GM20000 (cell line): ENCODE results near the gene SCGB2A2.

Experiments used
- DNase-seq: peaks from one replicate; pipeline ENCODE4 v3.0.0; 2012; ENCODE audit warnings: low spot score
- TF ChIP-seq, protein P1 (sequence below): IDR thresholded peaks from 2 replicates; pipeline ENCODE4 v1.5.1; 2012; ENCODE audit warnings: mild to moderate bottlenecking, control low read depth; ENCODE audit errors: extremely low read depth, missing control alignments

Gene SCGB2A2

DNA sequence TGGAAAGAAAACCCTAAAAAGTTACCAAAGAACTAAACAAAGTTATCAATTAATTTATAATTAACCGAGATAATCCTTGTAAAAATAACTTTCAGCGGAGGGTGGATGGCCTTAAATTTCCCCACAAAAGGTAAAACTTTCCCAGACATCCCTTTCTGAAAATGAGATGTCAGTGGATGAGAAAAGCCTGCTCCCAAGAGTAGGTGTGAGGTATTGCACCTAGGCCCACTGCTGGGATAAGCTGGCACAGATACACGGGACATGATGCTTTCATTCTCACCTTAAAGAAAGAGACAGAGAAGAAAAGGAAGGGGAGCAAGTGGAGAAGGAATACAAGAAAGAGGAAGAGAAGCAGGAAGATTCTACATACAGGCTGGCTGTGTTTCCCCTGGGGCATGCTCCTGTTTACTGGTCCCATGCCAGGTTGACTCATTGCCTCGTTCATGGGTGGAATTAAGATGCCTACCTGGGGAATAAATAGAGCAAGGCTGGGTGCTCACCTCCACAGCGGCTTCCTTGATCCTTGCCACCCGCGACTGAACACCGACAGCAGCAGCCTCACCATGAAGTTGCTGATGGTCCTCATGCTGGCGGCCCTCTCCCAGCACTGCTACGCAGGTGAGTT is at the start of gene SCGB2A2:
Gene SCGB2A2, plus strand, starts transcription at position 505 of the 625 bp plus-strand sequence. Its CDS starts 59 bp downstream, at position 564.
- TF ChIP-seq, protein P1, sequence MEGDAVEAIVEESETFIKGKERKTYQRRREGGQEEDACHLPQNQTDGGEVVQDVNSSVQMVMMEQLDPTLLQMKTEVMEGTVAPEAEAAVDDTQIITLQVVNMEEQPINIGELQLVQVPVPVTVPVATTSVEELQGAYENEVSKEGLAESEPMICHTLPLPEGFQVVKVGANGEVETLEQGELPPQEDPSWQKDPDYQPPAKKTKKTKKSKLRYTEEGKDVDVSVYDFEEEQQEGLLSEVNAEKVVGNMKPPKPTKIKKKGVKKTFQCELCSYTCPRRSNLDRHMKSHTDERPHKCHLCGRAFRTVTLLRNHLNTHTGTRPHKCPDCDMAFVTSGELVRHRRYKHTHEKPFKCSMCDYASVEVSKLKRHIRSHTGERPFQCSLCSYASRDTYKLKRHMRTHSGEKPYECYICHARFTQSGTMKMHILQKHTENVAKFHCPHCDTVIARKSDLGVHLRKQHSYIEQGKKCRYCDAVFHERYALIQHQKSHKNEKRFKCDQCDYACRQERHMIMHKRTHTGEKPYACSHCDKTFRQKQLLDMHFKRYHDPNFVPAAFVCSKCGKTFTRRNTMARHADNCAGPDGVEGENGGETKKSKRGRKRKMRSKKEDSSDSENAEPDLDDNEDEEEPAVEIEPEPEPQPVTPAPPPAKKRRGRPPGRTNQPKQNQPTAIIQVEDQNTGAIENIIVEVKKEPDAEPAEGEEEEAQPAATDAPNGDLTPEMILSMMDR = no peak
- DNase-seq = no peak

DNA sequence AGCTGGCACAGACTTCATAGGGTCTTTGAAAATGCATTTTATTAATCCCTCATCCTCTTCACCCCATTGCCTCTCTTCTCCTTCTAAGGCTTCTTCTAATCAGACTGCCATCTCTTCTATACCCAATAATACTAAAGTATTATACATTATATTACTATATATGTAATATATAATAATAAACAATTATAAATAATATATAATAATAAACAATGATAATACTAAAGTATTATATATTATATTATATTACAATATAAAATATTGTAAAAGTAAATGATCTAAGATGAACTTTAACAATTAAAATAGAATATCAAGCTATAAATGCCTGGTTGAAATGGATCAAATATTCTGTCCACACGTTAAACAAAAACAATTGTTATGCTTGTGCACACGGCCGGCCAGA is 48.5 kb upstream of the SCGB2A2 start:
- DNase-seq = no peak
- TF ChIP-seq, protein P1 = no peak

DNA sequence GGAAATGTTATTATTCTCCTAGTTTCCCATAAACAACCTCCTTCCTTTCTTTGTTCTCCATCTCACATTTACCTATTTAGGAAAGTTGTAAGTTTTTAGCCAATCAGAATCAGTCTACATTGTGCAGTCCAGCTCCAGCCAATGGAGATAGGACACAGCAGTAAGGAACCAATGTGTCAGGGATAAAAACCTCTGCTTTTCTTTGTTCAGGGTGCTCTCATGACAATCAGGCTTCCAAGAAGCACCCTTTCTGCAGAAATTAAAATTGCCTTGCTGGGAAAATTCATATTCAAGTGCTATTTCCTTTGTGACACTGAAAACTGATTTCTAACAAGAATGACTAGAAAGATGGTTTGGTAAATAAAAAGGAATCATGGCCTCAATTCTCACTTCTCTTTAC is 46.9 kb upstream of the SCGB2A2 start:
- no peak for DNase-seq
- TF ChIP-seq, protein P1 = no peak

DNA sequence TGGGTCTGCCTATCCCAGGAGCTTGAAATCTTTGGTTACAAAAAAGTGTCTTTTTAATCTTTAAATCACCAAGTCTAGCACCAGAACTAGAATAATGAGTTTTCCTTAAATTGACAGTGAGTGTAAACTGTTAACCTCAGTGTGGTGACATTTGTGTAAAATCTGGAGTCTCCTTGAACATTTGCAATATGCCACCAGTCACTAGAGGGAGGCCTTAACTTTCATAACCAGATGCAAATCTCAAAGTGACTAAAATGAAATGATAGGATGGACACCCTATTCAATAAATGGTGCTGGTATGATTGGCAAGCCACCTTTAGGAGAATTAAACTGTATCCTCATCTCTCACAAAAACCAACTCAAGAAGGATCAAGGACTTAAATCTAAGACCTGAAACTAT is 36.2 kb upstream of the SCGB2A2 start:
- TF ChIP-seq, protein P1 = no peak
- no peak for DNase-seq

DNA sequence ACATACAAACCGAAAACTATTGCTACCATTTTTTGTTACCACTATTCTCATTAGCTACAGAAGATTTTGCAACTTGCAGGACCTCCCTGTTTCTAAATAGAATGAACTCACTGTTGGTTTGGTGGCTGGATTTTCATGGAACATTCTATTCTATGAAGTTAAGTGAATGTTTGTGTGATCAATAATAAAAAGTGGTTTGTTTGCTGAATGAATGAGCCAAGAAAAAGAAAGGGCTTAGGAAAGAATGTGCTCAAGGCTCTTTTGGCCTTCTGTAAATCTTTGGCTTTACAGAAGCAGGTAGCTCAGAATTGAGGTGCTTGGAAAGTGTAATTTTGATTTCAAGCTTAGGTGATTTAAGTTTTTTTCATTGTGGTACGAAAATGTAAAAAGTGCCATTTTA is 33.8 kb upstream of the SCGB2A2 start:
- TF ChIP-seq, protein P1 = no peak
- DNase-seq = no peak

DNA sequence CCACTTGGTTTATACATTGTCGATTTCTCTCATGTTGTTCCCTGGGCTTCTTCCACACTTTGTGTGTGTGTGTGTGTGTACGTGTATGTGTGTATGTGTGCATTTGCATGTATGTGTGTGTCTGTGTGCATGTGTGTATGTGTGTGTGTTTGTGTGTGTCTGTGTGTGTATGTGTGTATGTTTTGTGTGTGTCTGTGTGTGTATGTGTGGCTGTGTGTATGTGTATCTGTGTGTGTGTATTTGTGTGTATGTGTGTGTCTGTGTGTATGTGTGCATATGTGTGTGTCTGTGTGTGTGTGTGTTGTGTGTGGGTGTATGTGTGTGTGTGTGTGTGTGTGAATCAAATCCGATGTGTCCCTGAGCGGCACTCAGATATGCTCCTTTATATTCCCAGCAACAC is 32.5 kb upstream of the SCGB2A2 start:
- TF ChIP-seq, protein P1 = no peak

DNA sequence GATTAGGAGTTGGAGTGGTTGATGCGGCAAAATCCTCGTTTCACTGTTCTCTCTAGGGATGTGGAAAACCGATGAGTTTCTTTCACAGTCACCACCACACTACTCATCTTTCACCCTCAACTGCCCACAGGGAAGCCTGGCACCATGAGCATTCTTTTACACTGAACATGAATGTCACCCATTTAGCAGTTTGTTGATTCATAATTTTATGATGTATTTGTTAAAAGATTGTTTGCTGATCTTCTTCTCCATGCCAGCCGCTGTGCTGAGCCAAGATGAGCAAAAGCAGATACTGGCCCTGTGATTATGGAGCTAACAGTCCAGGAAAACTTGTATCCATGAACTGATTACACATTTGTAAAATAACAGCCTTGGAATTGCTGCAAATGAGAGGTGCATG is 31.8 kb upstream of the SCGB2A2 start:
- no peak for DNase-seq
- TF ChIP-seq, protein P1 = no peak

More for the DNA sequence above, 32.5 kb upstream of the SCGB2A2 start:
- DNase-seq = no peak
